ENCODE data around the gene TWNK.
"Not testable (repeated sequence)": the region's sequence is repeated elsewhere in the genome, so short reads cannot be mapped to it uniquely, and the experiment has no call there.

The TWNK gene

GRCh38 chr10:101029520-101030295, 42.4 kb downstream of the TWNK start:
- no peak for DNase-seq (ENCODE audit: low read depth in 1 of 2, low spot score in 1 of 2)

- no peak for DNase-seq (ENCODE audit: low read depth in 1 of 2, low spot score in 1 of 2)
Measured at GRCh38 chr10:101030496-101031127, 43.3 kb downstream of the TWNK start.

GRCh38 chr10:101031128-101031795, 43.9 kb downstream of the TWNK start, which contains the start of the genes PDZD7 and SFXN3:
PDZD7 (minus strand) TSS chr10:101031129; CDS start chr10:101030219, 910 bp downstream.
SFXN3 (plus strand) TSS chr10:101031234; CDS start chr10:101034695, 3,461 bp downstream.
- DNase-seq (ENCODE audit: low read depth in 1 of 2, low spot score in 1 of 2) = peak; percentile 93 to 95

GRCh38 chr10:101031796-101032636, 44.7 kb downstream of the TWNK start:
- DNase-seq (ENCODE audit: low read depth in 1 of 2, low spot score in 1 of 2) = peak; percentile 52 to 69

- DNase-seq (ENCODE audit: low read depth in 1 of 2, low spot score in 1 of 2) = peak; percentile 16 to 30
Measured at GRCh38 chr10:101032637-101033224, 45.4 kb downstream of the TWNK start.

- no peak for DNase-seq (ENCODE audit: low read depth in 1 of 2, low spot score in 1 of 2)
Measured at GRCh38 chr10:101033276-101033675, 45.9 kb downstream of the TWNK start.

- DNase-seq (ENCODE audit: low read depth in 1 of 2, low spot score in 1 of 2) = not testable (repeated sequence)
Measured at GRCh38 chr10:101034404-101034803, 47.1 kb downstream of the TWNK start.

GRCh38 chr10:101035314-101035713, 48.0 kb downstream of the TWNK start:
- DNase-seq (ENCODE audit: low read depth in 1 of 2, low spot score in 1 of 2) = no peak

GRCh38 chr10:101035916-101036702, 48.8 kb downstream of the TWNK start:
- DNase-seq (ENCODE audit: low read depth in 1 of 2, low spot score in 1 of 2) = no peak

GRCh38 chr10:101036726-101037125, 49.4 kb downstream of the TWNK start:
- no peak for DNase-seq (ENCODE audit: low read depth in 1 of 2, low spot score in 1 of 2)

GRCh38 chr10:101038484-101038883, 51.1 kb downstream of the TWNK start:
- DNase-seq (ENCODE audit: low read depth in 1 of 2, low spot score in 1 of 2) = no peak

GRCh38 chr10:101040061-101040460, 52.7 kb downstream of the TWNK start:
- DNase-seq (ENCODE audit: low read depth in 1 of 2, low spot score in 1 of 2) = no peak

- DNase-seq (ENCODE audit: low read depth in 1 of 2, low spot score in 1 of 2) = no peak
Measured at GRCh38 chr10:101040851-101041250, 53.5 kb downstream of the TWNK start.

GRCh38 chr10:101041252-101041761, 54.0 kb downstream of the TWNK start:
- peak in 1 of 2 donors; percentile 55 for DNase-seq (ENCODE audit: low read depth in 1 of 2, low spot score in 1 of 2)

GRCh38 chr10:101042118-101042517, 54.8 kb downstream of the TWNK start:
- no peak for DNase-seq (ENCODE audit: low read depth in 1 of 2, low spot score in 1 of 2)

GRCh38 chr10:101042667-101043362, 55.5 kb downstream of the TWNK start:
- peak; percentile 61 to 74 for DNase-seq (ENCODE audit: low read depth in 1 of 2, low spot score in 1 of 2)

GRCh38 chr10:101043363-101043707, 56.0 kb downstream of the TWNK start:
- no peak for DNase-seq (ENCODE audit: low read depth in 1 of 2, low spot score in 1 of 2)

All from activated T-helper 1 cell treated with anti-CD3 and anti-CD28 coated beads, Interleukin-2, amount 50 U/mL, for 16 hours (primary cell).